NB4 (cell line): Measurements from ENCODE around the gene PLEKHF1.

Source experiments
- MYC ChIP-seq: IDR thresholded peaks from 2 replicates; pipeline ENCODE4 v1.6.1; 2011; ENCODE audit warnings: low read depth, low read length
- POLR2A ChIP-seq: IDR thresholded peaks from 2 replicates; pipeline ENCODE4 v1.6.1; 2011; ENCODE audit warnings: mild to moderate bottlenecking; ENCODE audit not compliant: insufficient read length; ENCODE audit errors: extremely low read depth
- TF ChIP-seq, protein P1 (sequence below): IDR thresholded peaks from one replicate; pipeline ENCODE4 v1.5.1; 2012; ENCODE audit warnings: low read depth, low read length

DNA sequence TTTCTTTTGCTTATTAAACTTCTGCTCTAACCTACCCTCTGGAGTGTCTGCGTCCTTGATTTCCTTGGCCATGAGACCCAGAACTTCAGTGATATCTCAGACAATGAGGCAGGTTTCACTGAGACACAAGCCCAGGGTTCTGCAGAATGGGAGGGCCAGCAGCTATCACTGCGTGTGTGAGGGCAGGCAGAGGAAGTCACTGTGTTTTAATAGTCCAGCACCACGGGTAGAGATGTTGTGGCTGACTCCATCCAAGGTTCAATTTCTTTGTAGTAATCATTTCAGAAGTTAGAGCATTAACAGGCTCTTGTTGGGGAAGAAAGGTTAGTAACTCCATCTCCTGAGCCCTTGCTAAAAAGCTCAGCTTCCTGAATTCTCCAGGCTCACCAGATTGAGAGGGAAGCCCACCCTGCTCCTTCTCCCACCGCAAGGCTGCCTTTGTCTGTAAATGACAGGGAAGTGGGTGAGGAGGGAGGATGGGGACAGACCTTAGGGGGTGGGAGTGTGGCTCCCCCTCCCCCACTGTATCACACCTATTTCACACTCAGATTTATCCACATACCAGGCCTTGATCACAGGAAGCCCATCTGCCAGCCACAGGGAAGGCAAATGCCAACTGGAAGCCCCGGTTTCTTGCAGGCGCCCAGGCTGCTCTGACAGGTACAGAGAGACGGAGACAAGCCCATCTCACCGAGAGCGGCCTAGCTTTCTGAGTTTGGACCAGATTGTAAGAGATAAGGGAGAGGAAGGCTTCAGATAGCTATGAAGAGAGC is 47.7 kb downstream of the PLEKHF1 start:
- TF ChIP-seq POLR2A (no peak), MYC (no peak)
- TF ChIP-seq, protein P1, sequence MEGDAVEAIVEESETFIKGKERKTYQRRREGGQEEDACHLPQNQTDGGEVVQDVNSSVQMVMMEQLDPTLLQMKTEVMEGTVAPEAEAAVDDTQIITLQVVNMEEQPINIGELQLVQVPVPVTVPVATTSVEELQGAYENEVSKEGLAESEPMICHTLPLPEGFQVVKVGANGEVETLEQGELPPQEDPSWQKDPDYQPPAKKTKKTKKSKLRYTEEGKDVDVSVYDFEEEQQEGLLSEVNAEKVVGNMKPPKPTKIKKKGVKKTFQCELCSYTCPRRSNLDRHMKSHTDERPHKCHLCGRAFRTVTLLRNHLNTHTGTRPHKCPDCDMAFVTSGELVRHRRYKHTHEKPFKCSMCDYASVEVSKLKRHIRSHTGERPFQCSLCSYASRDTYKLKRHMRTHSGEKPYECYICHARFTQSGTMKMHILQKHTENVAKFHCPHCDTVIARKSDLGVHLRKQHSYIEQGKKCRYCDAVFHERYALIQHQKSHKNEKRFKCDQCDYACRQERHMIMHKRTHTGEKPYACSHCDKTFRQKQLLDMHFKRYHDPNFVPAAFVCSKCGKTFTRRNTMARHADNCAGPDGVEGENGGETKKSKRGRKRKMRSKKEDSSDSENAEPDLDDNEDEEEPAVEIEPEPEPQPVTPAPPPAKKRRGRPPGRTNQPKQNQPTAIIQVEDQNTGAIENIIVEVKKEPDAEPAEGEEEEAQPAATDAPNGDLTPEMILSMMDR, result no peak
